GM12878 (cell line): ENCODE measurements around the gene DAO.

Experiments
- BHLHE40 ChIP-seq, 2 experiments: fragments of 450-650 bp in 1 of 2; IDR thresholded peaks; 2 replicates each; pipeline ENCODE4 v1.6.1; 2011 to 2017; ENCODE audit warnings: low read depth in 2 of 2, borderline replicate concordance in 1 of 2, improper control_type of control experiment in 1 of 2, low read length in 1 of 2, mild to moderate bottlenecking in 1 of 2
- CBX3 ChIP-seq: fragments of 200-600 bp; sonication (generic); IDR thresholded peaks from 2 replicates; pipeline ENCODE4 v1.6.1; 2016; ENCODE audit warnings: low read depth, borderline replicate concordance
- CEBPB ChIP-seq, 2 experiments: fragments of 150-350 bp in 1 of 2; IDR thresholded peaks; 2 replicates each; pipeline ENCODE4 v1.6.1; 2012 to 2014; ENCODE audit warnings: low read depth in 2 of 2, low read length in 2 of 2, borderline replicate concordance in 1 of 2, inconsistent platforms in 1 of 2
- CHD1 ChIP-seq: IDR thresholded peaks from 2 replicates; pipeline ENCODE4 v1.6.1; 2012; ENCODE audit warnings: low read depth, low read length, improper control_type of control experiment
- CREB1 ChIP-seq: IDR thresholded peaks from 2 replicates; pipeline ENCODE4 v1.6.1; 2012; ENCODE audit warnings: low read depth, mild to moderate bottlenecking, inconsistent platforms
- EP300 ChIP-seq, 2 experiments: fragments of 150-350 bp in 1 of 2; IDR thresholded peaks; 2 replicates each; pipeline ENCODE4 v1.6.1; 2011 to 2012; ENCODE audit warnings: low read depth in 2 of 2, low read length in 2 of 2, borderline replicate concordance in 1 of 2, improper control_type of control experiment in 1 of 2, inconsistent platforms in 1 of 2; ENCODE audit not compliant: control insufficient read depth in 1 of 2
- FOXM1 ChIP-seq: IDR thresholded peaks from 2 replicates; pipeline ENCODE4 v1.6.1; 2012; ENCODE audit warnings: low read depth, mild to moderate bottlenecking, inconsistent platforms, low read length, moderate library complexity
- POLR2A ChIP-seq: IDR thresholded peaks from 2 replicates; pipeline ENCODE4 v1.6.1; 2011; ENCODE audit warnings: low read depth, mild to moderate bottlenecking, low read length
- TCF7 ChIP-seq: IDR thresholded peaks from 2 replicates; pipeline ENCODE4 v1.6.1; 2014; ENCODE audit warnings: antibody characterized with exemption, borderline replicate concordance
- TF ChIP-seq, protein P1 (sequence below), 3 experiments: IDR thresholded peaks in 2 of 3; conservative IDR thresholded peaks in 1 of 3; 2 replicates each; pipeline ENCODE4 v1.5.1; 2011; ENCODE audit warnings: low read depth in 3 of 3, low read length in 3 of 3, mild to moderate bottlenecking in 3 of 3, control low read depth in 2 of 3, moderate library complexity in 2 of 3, inconsistent platforms in 1 of 3, mixed read lengths in 1 of 3; ENCODE audit not compliant: control insufficient read depth in 2 of 3, insufficient read depth in 1 of 3; ENCODE audit errors: extremely low read depth in 1 of 3
- TF ChIP-seq, protein P2 (sequence below): IDR thresholded peaks from 2 replicates; pipeline ENCODE4 v1.6.1; 2011; ENCODE audit warnings: low read depth, low read length, improper control_type of control experiment, borderline replicate concordance

DNA sequence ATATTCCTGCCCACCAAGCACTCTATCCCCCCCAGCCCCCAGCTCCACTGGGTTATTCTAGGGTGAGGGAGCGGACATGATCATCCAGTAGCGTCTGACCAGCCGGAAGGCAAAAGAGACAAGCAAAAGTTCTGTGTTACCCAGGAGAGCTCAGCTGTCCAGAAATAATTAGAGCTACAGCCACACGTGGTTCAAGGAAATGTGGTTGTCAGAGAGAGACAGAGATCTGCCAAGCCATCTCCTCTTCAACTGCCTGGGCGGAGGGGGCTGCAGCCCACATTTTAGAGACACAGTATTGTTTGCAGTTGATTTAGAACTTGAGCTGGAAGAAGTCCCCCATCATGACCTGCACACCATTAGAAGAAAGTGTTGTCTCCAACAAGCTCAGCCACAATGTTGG lies 30.4 kb downstream of the DAO start:
- TF ChIP-seq, protein P1, sequence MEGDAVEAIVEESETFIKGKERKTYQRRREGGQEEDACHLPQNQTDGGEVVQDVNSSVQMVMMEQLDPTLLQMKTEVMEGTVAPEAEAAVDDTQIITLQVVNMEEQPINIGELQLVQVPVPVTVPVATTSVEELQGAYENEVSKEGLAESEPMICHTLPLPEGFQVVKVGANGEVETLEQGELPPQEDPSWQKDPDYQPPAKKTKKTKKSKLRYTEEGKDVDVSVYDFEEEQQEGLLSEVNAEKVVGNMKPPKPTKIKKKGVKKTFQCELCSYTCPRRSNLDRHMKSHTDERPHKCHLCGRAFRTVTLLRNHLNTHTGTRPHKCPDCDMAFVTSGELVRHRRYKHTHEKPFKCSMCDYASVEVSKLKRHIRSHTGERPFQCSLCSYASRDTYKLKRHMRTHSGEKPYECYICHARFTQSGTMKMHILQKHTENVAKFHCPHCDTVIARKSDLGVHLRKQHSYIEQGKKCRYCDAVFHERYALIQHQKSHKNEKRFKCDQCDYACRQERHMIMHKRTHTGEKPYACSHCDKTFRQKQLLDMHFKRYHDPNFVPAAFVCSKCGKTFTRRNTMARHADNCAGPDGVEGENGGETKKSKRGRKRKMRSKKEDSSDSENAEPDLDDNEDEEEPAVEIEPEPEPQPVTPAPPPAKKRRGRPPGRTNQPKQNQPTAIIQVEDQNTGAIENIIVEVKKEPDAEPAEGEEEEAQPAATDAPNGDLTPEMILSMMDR (IDR thresholded peaks at IDR 0.05 in 2 of 3, conservative IDR thresholded peaks at IDR 0.05 in 1 of 3; ENCODE audit: control insufficient read depth in 2 of 3, extremely low read depth in 1 of 3, insufficient read depth in 1 of 3, low read depth in 3 of 3, low read length in 3 of 3): no peak
- no peak for TF ChIP-seq CREB1
- no peak for TF ChIP-seq CEBPB (IDR thresholded peaks at IDR 0.05; ENCODE audit: borderline replicate concordance in 1 of 2, low read depth in 2 of 2, low read length in 2 of 2)
- TF ChIP-seq POLR2A: no peak
- TF ChIP-seq TCF7: no peak
- no peak for TF ChIP-seq FOXM1
- no peak for TF ChIP-seq CBX3
- TF ChIP-seq, protein P2, sequence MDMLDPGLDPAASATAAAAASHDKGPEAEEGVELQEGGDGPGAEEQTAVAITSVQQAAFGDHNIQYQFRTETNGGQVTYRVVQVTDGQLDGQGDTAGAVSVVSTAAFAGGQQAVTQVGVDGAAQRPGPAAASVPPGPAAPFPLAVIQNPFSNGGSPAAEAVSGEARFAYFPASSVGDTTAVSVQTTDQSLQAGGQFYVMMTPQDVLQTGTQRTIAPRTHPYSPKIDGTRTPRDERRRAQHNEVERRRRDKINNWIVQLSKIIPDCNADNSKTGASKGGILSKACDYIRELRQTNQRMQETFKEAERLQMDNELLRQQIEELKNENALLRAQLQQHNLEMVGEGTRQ: no peak
- TF ChIP-seq BHLHE40 (IDR thresholded peaks at IDR 0.05; ENCODE audit: borderline replicate concordance in 1 of 2, low read depth in 2 of 2, low read length in 1 of 2): no peak
- no peak for TF ChIP-seq EP300 (IDR thresholded peaks at IDR 0.05; ENCODE audit: borderline replicate concordance in 1 of 2, control insufficient read depth in 1 of 2, low read depth in 2 of 2, low read length in 2 of 2)
- no peak for TF ChIP-seq CHD1
